ENCODE results near the gene CELF4. TPM values are rescaled to one million over a fixed set of nuclear protein-coding genes. Genes with fewer than 3 reads are reported as not detected.

Gene CELF4
- total RNA-seq, 1 experiment from 2014 or later = 0.40 TPM

- Histone ChIP-seq H3K4me1 (ENCODE audit: insufficient read depth, low read length) (no peaks in the 10 kb centered on the region), H3F3A (ENCODE audit: low read length, unreplicated experiment) (no peaks in the 10 kb centered on the region), H4K20me1 (ENCODE audit: low read length) (no peaks in the 10 kb centered on the region), H2AFZ (ENCODE audit: low read length) (no peak overlapping the region), H3K27ac (ENCODE audit: low read length) (no peak overlapping the region), H3K9me3 (ENCODE audit: low read length) (no peaks in the 10 kb centered on the region), H3K9me2 (replicated peaks; ENCODE audit: low read length) (no peaks in the 10 kb centered on the region), H3K36me3 (ENCODE audit: low read depth, low read length) (no peaks in the 10 kb centered on the region), H3K9ac (ENCODE audit: low read length) (no peak overlapping the region), H3K4me3 (ENCODE audit: low read length) (no peak overlapping the region), H3K79me2 (ENCODE audit: low read length) (no peaks in the 10 kb centered on the region), H3K27me3 (ENCODE audit: low read length) (no peaks in the 10 kb centered on the region), H3K4me2 (ENCODE audit: low read length) (no peak overlapping the region)
- no TSS peak for BruUV-seq (replicated peaks)
- intact Hi-C loops (cut with micrococcal nuclease) = no loop called here
- ChIA-PET POLR2A (ENCODE audit: unreplicated experiment) (no interaction called here), CTCF (no interaction called here)
- no peak for ATAC-seq
- TF ChIP-seq EZH2 (IDR thresholded peaks at IDR 0.05; ENCODE audit: low read length, unreplicated experiment) (no peak), CTCF (conservative IDR thresholded peaks at IDR 0.05; ENCODE audit: low read depth, low read length) (no peak), EZH2phosphoT487 (IDR thresholded peaks at IDR 0.05; ENCODE audit: borderline replicate concordance, low read length) (no peak)
- DNase-seq = no peak
Observed at GRCh38 chr18:37435150-37435867, 130.3 kb downstream of the CELF4 start.

- ChIA-PET POLR2A (ENCODE audit: unreplicated experiment) (no interaction called here), CTCF (no interaction called here)
- H3K4me2 ChIP-seq (ENCODE audit: low read length) = no peak overlapping the region
- DNase-seq (no peak), ATAC-seq (no peak)
- no peaks in the 10 kb centered on the region for H3K4me1 ChIP-seq (ENCODE audit: insufficient read depth, low read length)
- TF ChIP-seq EZH2 (IDR thresholded peaks at IDR 0.05; ENCODE audit: low read length, unreplicated experiment) (no peak), EZH2phosphoT487 (IDR thresholded peaks at IDR 0.05; ENCODE audit: borderline replicate concordance, low read length) (no peak), CTCF (conservative IDR thresholded peaks at IDR 0.05; ENCODE audit: low read depth, low read length) (no peak)
- no peak overlapping the region for H2AFZ ChIP-seq (ENCODE audit: low read length)
- H3K4me3 ChIP-seq (ENCODE audit: low read length) = no peak overlapping the region
- no peaks in the 10 kb centered on the region for H3K9me3 ChIP-seq (ENCODE audit: low read length)
- H3K36me3 ChIP-seq (ENCODE audit: low read depth, low read length) = no peaks in the 10 kb centered on the region
- H3K27me3 ChIP-seq (ENCODE audit: low read length) = no peaks in the 10 kb centered on the region
- H3K27ac ChIP-seq (ENCODE audit: low read length) = no peak overlapping the region
- no TSS peak for BruUV-seq (replicated peaks)
- H4K20me1 ChIP-seq (ENCODE audit: low read length) = no peaks in the 10 kb centered on the region
- intact Hi-C loops (cut with micrococcal nuclease) = no loop called here
- no peak overlapping the region for H3K9ac ChIP-seq (ENCODE audit: low read length)
- H3K9me2 ChIP-seq (replicated peaks; ENCODE audit: low read length) = no peaks in the 10 kb centered on the region
- no peaks in the 10 kb centered on the region for H3F3A ChIP-seq (ENCODE audit: low read length, unreplicated experiment)
- H3K79me2 ChIP-seq (ENCODE audit: low read length) = no peaks in the 10 kb centered on the region
Observed at GRCh38 chr18:37434161-37434860, 131.3 kb downstream of the CELF4 start.

Data from PC-3 (cell line).